ENCODE data around the gene TAF15. TPM values are rescaled to one million over a fixed set of nuclear protein-coding genes. Genes with fewer than 3 reads are reported as not detected.

TAF15 gene
- 44.5 and 62.1 TPM in 2 replicates for total RNA-seq

DNA sequence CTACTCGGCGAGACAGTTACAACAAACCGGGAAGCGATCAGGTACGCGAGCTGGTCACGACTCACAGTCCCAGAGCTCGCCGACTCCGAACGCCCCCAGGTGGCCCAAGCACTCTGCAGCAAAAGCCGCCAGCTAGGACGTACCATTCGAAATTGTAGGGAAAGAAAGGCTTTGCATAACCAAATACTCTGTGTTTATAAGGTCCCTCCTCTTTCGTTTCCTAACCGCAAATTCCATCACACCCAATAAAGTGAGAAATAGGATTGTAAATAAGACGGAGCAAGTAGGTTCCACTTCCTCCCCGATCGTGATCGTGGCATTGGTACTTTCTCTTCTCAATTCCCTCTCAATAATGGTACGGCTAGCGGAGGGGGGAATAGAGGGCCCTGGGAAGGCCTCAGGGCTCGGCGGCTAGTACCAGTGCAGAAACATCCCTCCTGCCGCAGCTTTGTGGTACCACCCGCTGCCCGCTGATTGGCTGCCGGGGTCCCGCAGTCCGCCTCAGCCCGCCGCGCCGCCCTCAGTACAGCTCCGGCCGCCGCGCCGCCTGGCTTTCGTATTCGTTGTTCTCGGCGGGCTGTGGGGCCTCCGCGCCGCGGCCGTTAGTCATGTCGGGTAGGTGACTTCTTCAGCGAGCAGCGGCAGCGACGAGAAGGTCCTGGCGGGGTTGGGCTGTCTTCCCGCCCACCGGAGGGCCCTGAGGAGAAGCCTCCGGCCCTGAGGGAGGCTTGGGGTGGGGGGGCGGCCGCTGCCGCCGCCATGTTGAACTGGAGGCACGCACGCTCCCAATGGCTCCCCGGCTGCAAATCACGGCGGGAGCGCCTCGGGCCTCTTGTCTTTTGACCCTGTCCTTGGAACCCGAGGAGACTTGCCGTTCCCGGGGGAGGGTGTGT, at the start of gene TAF15:
TSS of gene TAF15 (plus strand) at position 523 of the 893 bp plus-strand sequence. CDS start at position 609, 86 bp downstream.

DNA sequence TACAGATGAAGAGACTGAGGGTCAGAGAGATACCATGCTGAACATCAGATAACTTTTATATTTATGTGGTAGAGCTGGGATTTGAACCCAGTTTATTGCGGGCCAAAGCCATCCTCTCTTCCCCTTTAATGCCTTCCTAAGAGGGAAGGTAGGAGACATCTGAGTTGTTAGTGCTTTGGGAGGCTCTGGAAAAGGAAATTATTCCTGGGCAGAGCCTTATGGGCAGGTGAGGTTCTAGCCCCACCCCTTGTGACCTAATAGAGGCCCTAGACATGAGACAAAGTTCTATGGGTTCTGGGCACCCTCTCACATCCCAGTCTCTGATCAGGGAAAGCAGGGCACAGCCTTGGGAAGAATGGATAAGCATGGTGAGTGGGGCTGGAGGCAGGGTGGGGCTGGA, 48.7 kb upstream of the TAF15 start, which contains the start of gene C17orf50:
TSS of gene C17orf50 (plus strand) at position 301 of the 400 bp plus-strand sequence. CDS start at position 356, 55 bp downstream.

DNA sequence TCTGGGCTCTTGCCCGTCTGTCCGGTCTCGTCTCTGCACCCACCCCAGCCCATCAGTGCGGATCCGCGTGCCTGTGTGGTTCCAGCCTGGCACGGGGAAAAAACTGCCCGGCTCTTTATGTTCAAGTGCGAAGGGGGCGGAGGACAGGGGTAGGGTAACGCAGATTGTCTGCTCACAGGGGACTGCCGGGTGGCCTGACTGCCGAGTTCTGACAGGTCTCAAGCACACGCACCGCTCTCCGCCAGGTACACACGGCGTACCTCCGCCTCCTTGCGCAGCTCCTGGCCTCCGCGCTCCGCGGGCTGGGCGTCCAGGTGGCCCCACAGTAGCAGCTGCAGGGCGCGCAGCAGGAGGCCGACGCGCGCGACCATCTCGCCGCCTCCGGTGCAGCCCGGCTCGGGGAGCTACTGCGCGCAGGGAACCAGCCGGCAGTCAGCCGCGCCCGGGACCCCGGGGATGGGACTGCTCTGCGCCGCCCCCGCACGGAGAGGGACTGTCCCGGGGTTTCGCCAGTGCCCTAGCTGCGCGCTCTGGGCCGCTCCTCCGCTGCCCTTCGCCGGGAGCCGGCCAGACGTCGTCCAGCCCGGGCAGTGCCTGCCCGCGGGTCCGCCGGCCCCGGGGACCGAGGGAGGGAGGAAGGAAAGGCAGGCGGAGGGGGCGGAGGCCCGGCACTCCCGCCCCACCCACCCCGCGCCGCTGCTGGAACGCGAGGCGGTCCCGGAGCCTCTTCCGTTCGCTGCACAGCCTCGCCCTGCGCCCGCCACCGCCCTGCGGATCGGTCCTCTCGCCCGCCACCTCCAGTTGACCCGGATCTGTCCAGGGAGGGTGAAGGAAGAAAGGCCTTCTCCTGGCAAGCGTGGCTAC, 14.0 kb upstream of the TAF15 start, which contains the start of gene MMP28:
TSS of gene MMP28 (minus strand) at position 635 of the 864 bp plus-strand sequence. CDS start at position 371, 264 bp downstream.

DNA sequence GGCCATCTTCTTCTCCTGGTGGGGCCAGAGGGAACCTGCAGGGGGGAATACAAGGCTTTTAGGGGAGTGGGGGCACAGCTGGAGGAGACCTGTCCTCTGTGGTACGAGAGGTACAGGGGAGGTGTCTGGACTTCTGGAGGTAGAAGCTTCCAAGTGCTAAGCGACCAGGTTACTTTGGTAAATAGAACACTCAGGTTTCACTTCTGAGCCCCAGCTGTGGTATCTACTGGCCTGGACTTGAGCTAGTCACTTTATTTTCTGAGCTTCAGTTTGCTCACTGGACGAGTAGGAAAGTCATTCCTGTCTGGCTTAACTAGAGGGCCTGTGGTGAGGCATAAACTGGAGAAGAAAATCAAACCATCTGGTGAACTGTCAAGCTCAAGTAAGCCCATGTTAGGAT, 59.5 kb downstream of the TAF15 start, which contains the start of gene HEATR9:
TSS of gene HEATR9 (minus strand) at position 155 of the 400 bp plus-strand sequence. CDS start at position 6, 149 bp downstream.

DNA sequence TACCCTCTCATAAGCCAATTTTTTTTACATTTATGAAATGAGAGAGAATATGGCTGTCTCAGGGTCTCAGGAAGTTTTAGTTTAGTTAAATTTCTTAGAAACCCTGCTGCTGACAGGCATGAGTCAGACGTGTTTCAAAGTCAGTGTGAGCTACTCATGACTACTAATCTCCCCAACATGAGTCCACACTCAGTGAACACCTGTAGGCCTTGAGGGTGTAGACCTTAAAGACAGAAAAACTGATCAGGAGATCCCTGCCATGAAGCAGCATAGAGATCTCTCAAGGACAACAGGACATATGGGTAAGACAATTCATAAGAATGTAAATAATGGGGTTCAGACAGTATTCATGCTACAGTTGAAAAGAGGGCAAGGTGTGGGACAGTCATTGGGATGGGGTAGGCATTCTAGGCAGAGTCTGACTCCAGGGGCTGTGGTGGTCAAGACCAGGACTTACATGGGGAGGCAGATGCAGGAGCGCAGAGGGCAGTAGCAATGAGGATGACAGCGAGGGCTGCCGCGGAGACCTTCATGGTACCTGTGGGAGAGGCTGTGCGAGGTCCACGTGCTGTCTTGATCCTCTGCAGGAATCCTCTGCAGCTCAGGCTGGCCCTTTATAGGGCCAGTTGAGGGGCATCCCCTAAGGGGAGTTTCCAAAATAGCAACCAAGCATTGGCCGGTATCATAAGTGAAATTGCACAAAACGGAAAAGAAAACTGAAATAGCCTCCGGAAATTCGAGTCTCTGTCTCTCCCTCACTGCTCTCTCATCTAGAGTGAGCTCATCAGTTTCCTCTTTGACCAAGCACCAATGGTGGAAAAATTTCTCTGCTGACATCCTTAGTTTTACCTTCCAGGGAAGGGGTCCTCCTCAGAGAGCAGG, 70.7 kb downstream of the TAF15 start, which contains the start of gene CCL5:
TSS of gene CCL5 (minus strand) at position 588 of the 882 bp plus-strand sequence.

Other genes starting within 250 kb of the TAF15 start
- not detected in 2 replicates for gene SLFN14, start 248.7 kb upstream of the TAF15 start, total RNA-seq
- 4.4 and 5.4 TPM in 2 replicates for gene PEX12, start 230.9 kb upstream of the TAF15 start, total RNA-seq
- 57.2 and 58.9 TPM in 2 replicates for gene AP2B1, start 222.2 kb upstream of the TAF15 start, total RNA-seq
- 1.2 and 3.9 TPM in 2 replicates for gene RASL10B, start 77.8 kb upstream of the TAF15 start, total RNA-seq
- gene GAS2L2, start 56.2 kb upstream of the TAF15 start, total RNA-seq, result 0.28 TPM in 1 of 2 replicates, not detected in the other
- not detected in 2 replicates for gene C17orf50, start 48.6 kb upstream of the TAF15 start, total RNA-seq
- 0.28 and 0.38 TPM in 2 replicates for gene MMP28, start 13.8 kb upstream of the TAF15 start, total RNA-seq
- gene HEATR9, start 59.4 kb downstream of the TAF15 start, total RNA-seq, result not detected in 2 replicates
- 0.28 TPM in 1 of 2 replicates, not detected in the other for gene CCL5, start 70.9 kb downstream of the TAF15 start, total RNA-seq
- gene RDM1, start 121.3 kb downstream of the TAF15 start, total RNA-seq, result 0.28 and 1.3 TPM in 2 replicates
- not detected in 2 replicates for gene LYZL6, start 134.2 kb downstream of the TAF15 start, total RNA-seq
- not detected in 2 replicates for gene CCL16, start 172.0 kb downstream of the TAF15 start, total RNA-seq
- not detected in 2 replicates for gene CCL14, start 177.2 kb downstream of the TAF15 start, total RNA-seq
- gene CCL15, start 192.1 kb downstream of the TAF15 start, total RNA-seq, result not detected in 2 replicates
- not detected in 2 replicates for gene CCL23, start 208.5 kb downstream of the TAF15 start, total RNA-seq

Measured in regular cardiac myocyte (primary cell).